CD4-positive, alpha-beta memory T cell (primary cell): ENCODE data around the gene SETD2. TPM values are rescaled to one million over a fixed set of nuclear protein-coding genes. Genes with fewer than 3 reads are reported as not detected.
"Not testable (repeated sequence)": the region's sequence is repeated elsewhere in the genome, so short reads cannot be mapped to it uniquely, and the experiment has no call there.

ENCODE experiments used
- CTCF ChIA-PET: fragments of 350-600 bp; sonication (Branson Sonifier 250); formaldehyde crosslinking; loops from one replicate; lab custom pipeline; 2021; ENCODE audit warnings: inconsistent platforms; ENCODE audit not compliant: partially characterized antibody; lab: Charles Lee
- POLR2A ChIA-PET: fragments of 350-600 bp; sonication (Branson Sonifier 250); formaldehyde crosslinking; loops from one replicate; lab custom pipeline; 2021; ENCODE audit not compliant: partially characterized antibody; lab: Charles Lee
- DNase-seq, 5 donors: peaks; one replicate each; pipeline versions ENCODE4 v3.0.0 to v3.0.0-alpha.2; 2020 to 2022; ENCODE audit warnings: mixed read lengths in 1 of 5
- H3K27ac ChIP-seq: one replicate; pipeline ENCODE4 v1.7.0; 2013; ENCODE audit warnings: low read depth, low read length
- H3K27me3 ChIP-seq: 2 replicates; pipeline ENCODE4 v1.7.0; 2013; ENCODE audit warnings: mild to moderate bottlenecking, low read length, moderate library complexity; ENCODE audit not compliant: insufficient read depth
- H3K36me3 ChIP-seq: 2 replicates; pipeline ENCODE4 v1.7.0; 2013; ENCODE audit warnings: mild to moderate bottlenecking, low read length, moderate library complexity; ENCODE audit not compliant: insufficient read depth
- H3K4me1 ChIP-seq: 2 replicates; pipeline ENCODE4 v1.7.0; 2013; ENCODE audit warnings: mild to moderate bottlenecking, low read length, moderate library complexity; ENCODE audit not compliant: insufficient read depth
- H3K4me3 ChIP-seq, 2 donors: one replicate each; pipeline ENCODE4 v1.7.0; 2013; ENCODE audit warnings: low read length in 2 of 2, mild to moderate bottlenecking in 1 of 2
- H3K9me3 ChIP-seq, 2 donors: one replicate each; pipeline ENCODE4 v1.7.0; 2013; ENCODE audit warnings: low read length in 2 of 2, control low read depth in 1 of 2; ENCODE audit not compliant: control insufficient read depth in 1 of 2
- H3K27ac Mint-ChIP-seq, 7 donors: one replicate each; pipeline ENCODE4 v1.8.0; 2020 to 2021; ENCODE audit warnings: mixed read lengths in 7 of 7, mild to moderate bottlenecking in 6 of 7, inconsistent platforms in 3 of 7, moderate library complexity in 3 of 7
- H3K27me3 Mint-ChIP-seq, 2 donors: one replicate each; pipeline ENCODE4 v1.8.0; 2020 to 2021; ENCODE audit warnings: mixed read lengths in 2 of 2
- H3K36me3 Mint-ChIP-seq, 2 donors: one replicate each; pipeline ENCODE4 v1.8.0; 2020 to 2021; ENCODE audit warnings: mixed read lengths in 2 of 2, inconsistent platforms in 1 of 2, mild to moderate bottlenecking in 1 of 2
- H3K4me1 Mint-ChIP-seq, 4 donors: one replicate each; pipeline ENCODE4 v1.8.0; 2020 to 2021; ENCODE audit warnings: mixed read lengths in 4 of 4, mild to moderate bottlenecking in 1 of 4
- H3K4me3 Mint-ChIP-seq, 8 donors: one replicate each; pipeline ENCODE4 v1.8.0; 2020 to 2021; ENCODE audit warnings: mixed read lengths in 8 of 8, mild to moderate bottlenecking in 7 of 8, moderate library complexity in 6 of 8, inconsistent platforms in 3 of 8
- H3K9me3 Mint-ChIP-seq, 8 donors: one replicate each; pipeline ENCODE4 v1.8.0; 2020 to 2021; ENCODE audit warnings: mixed read lengths in 8 of 8, mild to moderate bottlenecking in 5 of 8, inconsistent platforms in 3 of 8, moderate library complexity in 1 of 8
- intact Hi-C: fragments of 100-400 bp; cut with micrococcal nuclease; formaldehyde crosslinking; loops from one replicate; pipeline ENCODE4 v1.15.1; 2023
- polyA plus RNA-seq, 2 donors: library from polyadenylated mRNA; unstranded; fragments of 300-500 nt; fragmentation: Illumina TruSeq; gene quantifications; one replicate each; pipeline ENCODE4 v1.2.3, GENCODE V29; 2021
- total RNA-seq, 2 experiments: library from RNA; stranded (reverse); gene quantifications; one replicate each; pipeline ENCODE4 v1.2.3, GENCODE V29; 2021

The SETD2 gene
- total RNA-seq, result 10 to 100 TPM; 74.0 to 74.1 TPM
- polyA plus RNA-seq, result 10 to 100 TPM in 1 of 2 donors, 1 to 10 TPM in 1; 3.4 to 25.9 TPM

DNA sequence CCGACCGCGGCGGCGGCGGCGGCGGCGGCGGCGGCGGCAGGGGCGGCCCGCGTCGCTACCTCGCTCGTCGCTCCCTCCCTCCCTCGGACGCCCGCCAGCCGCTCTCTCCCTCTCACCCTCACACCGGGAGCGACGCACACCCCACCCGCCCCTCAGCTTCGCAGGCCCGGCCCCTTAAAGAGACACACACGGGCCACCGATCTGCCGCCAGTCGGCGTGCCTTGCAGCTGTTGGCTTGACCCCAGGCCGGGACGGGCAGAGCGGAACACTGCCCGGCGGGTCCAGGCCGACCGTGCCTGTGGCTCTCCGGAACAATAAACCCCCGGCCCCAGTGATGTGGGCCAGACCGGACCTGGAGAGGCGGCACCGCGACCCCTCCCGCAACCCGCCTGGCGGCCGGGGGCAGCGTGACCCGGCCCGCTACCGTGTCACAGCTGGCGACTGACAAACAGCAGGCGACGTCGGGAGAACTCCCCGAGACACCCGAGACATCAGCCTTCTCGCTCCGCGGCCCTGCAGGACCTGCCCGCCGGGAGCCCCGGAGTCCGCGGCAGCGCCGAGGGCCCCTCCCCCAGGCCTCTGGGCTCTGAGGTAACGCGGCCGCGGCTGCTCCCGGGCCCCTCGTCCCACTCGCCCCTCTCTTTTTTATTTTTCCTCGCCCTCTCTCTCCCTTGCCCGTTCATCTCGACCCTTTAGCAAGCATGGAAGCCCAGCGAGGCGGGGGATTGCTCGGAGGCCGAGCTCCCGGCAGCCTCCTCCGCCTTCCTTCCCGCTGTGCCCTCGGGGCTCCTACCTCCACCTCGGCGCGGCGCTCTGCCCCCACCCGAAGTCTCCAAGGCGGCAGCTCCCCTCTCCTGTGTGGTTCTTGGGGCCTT is at the start of gene SETD2:
TSS of gene SETD2 (minus strand) at position 107 of the 875 bp plus-strand sequence. CDS start 189 bp downstream, outside the sequence.
- Histone ChIP-seq H3K9me3 (no peaks in the 10 kb centered on the region), H3K27me3 (no peaks in the 10 kb centered on the region), H3K27ac (peak within 1 kb of the TSS; percentile 85), H3K36me3 (no peaks in the 10 kb centered on the region), H3K4me3 (peak within 1 kb of the TSS; percentile 94 to 95), H3K4me1 (peaks cover 50% of the 10 kb centered on the region)
- peaks cover 0 to 16% of the 10 kb centered on the region in 2 donors for H3K36me3 Mint-ChIP-seq
- H3K27ac Mint-ChIP-seq, result peak within 1 kb of the TSS; percentile 85 to 100 (median 99)
- peak within 1 kb of the TSS; percentile 97 to 100 (median 98) for H3K4me3 Mint-ChIP-seq
- DNase-seq, result peak; percentile 83 to 90 (median 85)
- intact Hi-C loops, result loop anchor here (1.0 to 5.0 kb wide), 7 partner anchors 47 to 311 kb away; partner anchors contain the start of genes CCDC12, KIF9, KLHL18 and PTPN23
- CTCF ChIA-PET, result interaction anchor here (0.7 to 2.9 kb wide), 27 partner anchors 8 to 454 kb away, joined by 3 to 28 read pairs (median 4); partner anchors contain the start of genes KIF9, KLHL18 and NBEAL2
- POLR2A ChIA-PET, result interaction anchor here (0.6 to 3.0 kb wide), 32 partner anchors 10 to 1929 kb away, joined by 3 to 28 read pairs (median 4); partner anchors contain the start of genes KIF9, KLHL18, NBEAL2 and PTPN23
- H3K27me3 Mint-ChIP-seq, result peaks cover 0 to 1% of the 10 kb centered on the region in 2 donors
- peaks cover 34 to 58% (median 46%) of the 10 kb centered on the region in 4 donors for H3K4me1 Mint-ChIP-seq
- H3K9me3 Mint-ChIP-seq, result peaks cover 0 to 4% (median 0%) of the 10 kb centered on the region in 8 donors

GRCh38 chr3:47210863-47211405 is 47.0 kb upstream of the SETD2 start:
- no peaks in the 10 kb centered on the region for H3K27me3 ChIP-seq
- DNase-seq, result no peak
- Mint-ChIP-seq H3K4me3 (no peak overlapping the region), H3K27ac (no peak overlapping the region), H3K9me3 (no peaks in the 10 kb centered on the region), H3K27me3 (no peaks in the 10 kb centered on the region), H3K4me1 (no peaks in the 10 kb centered on the region), H3K36me3 (no peaks in the 10 kb centered on the region)
- no peaks in the 10 kb centered on the region for H3K36me3 ChIP-seq
- H3K9me3 ChIP-seq, result no peaks in the 10 kb centered on the region
- intact Hi-C loops, result no loop called here
- H3K4me1 ChIP-seq, result no peaks in the 10 kb centered on the region
- no peak overlapping the region for H3K27ac ChIP-seq
- no peak overlapping the region for H3K4me3 ChIP-seq
- POLR2A ChIA-PET, result no interaction called here
- CTCF ChIA-PET, result no interaction called here

GRCh38 chr3:47206022-47206421 is 42.1 kb upstream of the SETD2 start:
- H3K9me3 Mint-ChIP-seq, H3K27me3 Mint-ChIP-seq, H3K36me3 Mint-ChIP-seq, POLR2A ChIA-PET, H3K27ac ChIP-seq, H3K27me3 ChIP-seq, H3K4me3 Mint-ChIP-seq, CTCF ChIA-PET, H3K4me1 ChIP-seq, H3K9me3 ChIP-seq, H3K4me3 ChIP-seq, intact Hi-C loops, H3K27ac Mint-ChIP-seq, DNase-seq, H3K36me3 ChIP-seq, H3K4me1 Mint-ChIP-seq: not testable (repeated sequence)

GRCh38 chr3:47204875-47205274 is 41.0 kb upstream of the SETD2 start:
- DNase-seq, result no peak
- no peaks in the 10 kb centered on the region for H3K4me1 ChIP-seq
- Mint-ChIP-seq H3K36me3 (no peaks in the 10 kb centered on the region), H3K9me3 (no peaks in the 10 kb centered on the region), H3K27me3 (no peaks in the 10 kb centered on the region), H3K27ac (no peak overlapping the region), H3K4me1 (no peaks in the 10 kb centered on the region), H3K4me3 (no peak overlapping the region)
- H3K27ac ChIP-seq, result no peak overlapping the region
- intact Hi-C loops, result no loop called here
- POLR2A ChIA-PET, result no interaction called here
- no peaks in the 10 kb centered on the region for H3K9me3 ChIP-seq
- no peak overlapping the region for H3K4me3 ChIP-seq
- H3K27me3 ChIP-seq, result no peaks in the 10 kb centered on the region
- no peaks in the 10 kb centered on the region for H3K36me3 ChIP-seq
- CTCF ChIA-PET, result interaction anchor here (0.6 kb wide), 1 partner anchor 147 kb away, joined by 4 read pairs; no protein-coding TSS in a partner anchor

DNA sequence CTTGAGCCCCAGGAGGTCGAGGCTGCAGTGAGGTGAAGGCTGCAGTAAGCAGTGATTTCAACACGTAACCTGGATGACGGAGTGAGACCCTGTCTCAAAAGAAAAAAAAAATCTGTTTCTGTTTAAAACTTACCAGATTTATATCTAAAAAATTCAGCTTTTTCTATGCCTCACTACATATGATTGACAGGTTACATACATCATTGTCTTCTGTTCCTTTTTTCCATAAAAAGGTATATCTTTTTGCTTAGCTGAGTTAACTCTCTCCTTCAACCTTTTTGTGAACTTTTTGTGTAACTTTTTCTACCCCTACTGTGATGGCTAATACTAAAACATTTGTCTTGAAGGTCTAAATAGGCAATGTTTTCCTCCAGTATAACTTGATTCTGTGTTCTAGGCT is 38.6 kb upstream of the SETD2 start:
- H3K36me3 ChIP-seq, result no peaks in the 10 kb centered on the region
- no peak overlapping the region for H3K27ac ChIP-seq
- ChIA-PET POLR2A (no interaction called here), CTCF (no interaction called here)
- intact Hi-C loops, result no loop called here
- Mint-ChIP-seq H3K9me3 (no peaks in the 10 kb centered on the region), H3K27me3 (no peaks in the 10 kb centered on the region), H3K4me3 (no peak overlapping the region), H3K36me3 (no peaks in the 10 kb centered on the region), H3K4me1 (no peaks in the 10 kb centered on the region), H3K27ac (no peak overlapping the region)
- no peak for DNase-seq
- H3K9me3 ChIP-seq, result no peaks in the 10 kb centered on the region
- no peak overlapping the region for H3K4me3 ChIP-seq
- H3K4me1 ChIP-seq, result no peaks in the 10 kb centered on the region
- no peaks in the 10 kb centered on the region for H3K27me3 ChIP-seq

DNA sequence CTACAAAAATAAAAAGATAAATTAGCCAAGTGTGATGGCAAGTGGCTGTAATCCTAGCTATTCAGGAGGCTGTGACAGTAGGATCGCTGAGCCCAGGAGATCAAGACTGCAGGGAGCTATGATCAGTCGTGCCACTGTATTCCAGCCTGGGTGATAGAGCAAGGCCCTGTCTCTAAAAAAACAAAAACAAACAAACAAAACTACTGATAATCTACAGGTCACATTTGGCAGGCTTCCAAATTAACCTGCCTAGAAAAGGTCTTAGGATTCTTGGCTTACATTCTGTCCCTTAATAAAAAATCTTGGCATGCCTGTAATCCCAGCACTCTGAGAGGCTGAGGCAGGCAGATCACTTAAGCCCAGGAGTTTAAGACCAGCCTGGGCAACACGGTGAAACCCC is 33.4 kb upstream of the SETD2 start:
- Histone ChIP-seq H3K27me3 (no peaks in the 10 kb centered on the region), H3K4me1 (no peaks in the 10 kb centered on the region), H3K4me3 (no peak overlapping the region), H3K27ac (no peak overlapping the region), H3K9me3 (no peaks in the 10 kb centered on the region), H3K36me3 (no peaks in the 10 kb centered on the region)
- POLR2A ChIA-PET, result no interaction called here
- H3K4me1 Mint-ChIP-seq, result no peaks in the 10 kb centered on the region
- H3K9me3 Mint-ChIP-seq, result peaks cover 0 to 4% (median 1%) of the 10 kb centered on the region in 8 donors
- H3K27ac Mint-ChIP-seq, result peak overlapping the region in 1 of 7 donors; percentile 4
- no peak overlapping the region for H3K4me3 Mint-ChIP-seq
- H3K27me3 Mint-ChIP-seq, result no peaks in the 10 kb centered on the region
- intact Hi-C loops, result no loop called here
- no peak for DNase-seq
- peaks cover 0 to 18% of the 10 kb centered on the region in 2 donors for H3K36me3 Mint-ChIP-seq
- CTCF ChIA-PET, result no interaction called here

- DNase-seq, result no peak
- Mint-ChIP-seq H3K4me3 (no peak overlapping the region), H3K9me3 (peaks cover 0 to 4% (median 1%) of the 10 kb centered on the region in 8 donors), H3K27me3 (no peaks in the 10 kb centered on the region), H3K4me1 (no peaks in the 10 kb centered on the region), H3K36me3 (peaks cover 0 to 18% of the 10 kb centered on the region in 2 donors), H3K27ac (peak overlapping the region in 1 of 7 donors; percentile 13)
- Histone ChIP-seq H3K4me1 (no peaks in the 10 kb centered on the region), H3K36me3 (no peaks in the 10 kb centered on the region), H3K27ac (no peak overlapping the region), H3K4me3 (no peak overlapping the region), H3K9me3 (no peaks in the 10 kb centered on the region), H3K27me3 (no peaks in the 10 kb centered on the region)
- POLR2A ChIA-PET, result no interaction called here
- CTCF ChIA-PET, result no interaction called here
- intact Hi-C loops, result no loop called here
Observed at GRCh38 chr3:47194994-47195393, 31.1 kb upstream of the SETD2 start.
